Pons (tissue), 1 donor: ENCODE measurements around the gene COG3.

Source experiments
- DNase-seq: peaks from one replicate; pipeline ENCODE4 v3.0.0-alpha.2; 2016; ENCODE audit warnings: low spot score

COG3 gene

GRCh38 chr13:45545686-45546409 is 81.1 kb downstream of the COG3 start:
- no peak for DNase-seq

- no peak for DNase-seq
Observed at GRCh38 chr13:45546410-45546765, 81.6 kb downstream of the COG3 start.

DNA sequence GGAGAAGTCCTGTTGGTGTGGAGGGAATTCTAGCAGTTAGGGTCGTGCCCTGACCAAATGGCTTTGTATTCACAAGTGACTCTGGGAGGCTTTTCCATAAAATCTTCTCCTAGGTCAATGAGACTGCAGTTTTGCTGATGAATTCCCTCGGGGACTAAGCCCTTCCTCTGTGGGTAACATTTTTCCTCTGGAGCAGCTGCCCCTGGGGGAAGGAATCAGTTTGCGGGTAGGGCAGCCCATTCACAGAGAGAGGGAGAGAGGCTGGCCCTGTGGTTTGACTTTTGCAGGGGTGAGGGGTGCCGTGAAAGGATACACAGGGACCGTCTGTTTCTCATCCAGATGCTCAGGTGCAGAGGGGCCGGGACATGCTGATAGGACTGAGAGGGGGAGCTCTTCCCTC is 83.5 kb downstream of the COG3 start:
- DNase-seq, result no peak

DNA sequence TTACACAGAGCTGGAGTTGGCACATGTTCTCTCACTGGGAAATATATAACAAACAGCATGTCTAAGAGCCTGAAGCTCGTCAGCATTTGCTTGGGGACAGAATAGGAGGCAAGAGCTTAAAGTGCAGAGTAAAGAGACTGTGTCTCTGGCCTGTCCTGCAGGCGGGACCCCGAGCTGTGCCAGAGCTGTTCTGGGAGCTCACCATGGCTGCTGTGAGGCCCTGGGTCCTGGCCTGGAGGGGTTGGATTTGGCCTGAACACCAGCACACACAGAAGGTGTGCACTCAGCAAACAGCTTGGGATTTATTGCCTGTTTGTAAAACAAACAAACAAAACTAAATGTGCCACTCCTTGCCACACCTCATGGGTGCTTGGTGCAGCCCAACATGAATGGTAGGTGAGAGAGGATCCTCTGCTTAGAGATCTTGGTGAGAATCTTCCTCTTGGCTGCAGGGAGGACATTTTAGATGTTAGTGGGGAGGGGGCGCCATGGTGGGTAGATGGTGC is 89.9 kb downstream of the COG3 start:
- no peak for DNase-seq

GRCh38 chr13:45564133-45564776 is 99.5 kb downstream of the COG3 start:
- peak; percentile 2 for DNase-seq

DNA sequence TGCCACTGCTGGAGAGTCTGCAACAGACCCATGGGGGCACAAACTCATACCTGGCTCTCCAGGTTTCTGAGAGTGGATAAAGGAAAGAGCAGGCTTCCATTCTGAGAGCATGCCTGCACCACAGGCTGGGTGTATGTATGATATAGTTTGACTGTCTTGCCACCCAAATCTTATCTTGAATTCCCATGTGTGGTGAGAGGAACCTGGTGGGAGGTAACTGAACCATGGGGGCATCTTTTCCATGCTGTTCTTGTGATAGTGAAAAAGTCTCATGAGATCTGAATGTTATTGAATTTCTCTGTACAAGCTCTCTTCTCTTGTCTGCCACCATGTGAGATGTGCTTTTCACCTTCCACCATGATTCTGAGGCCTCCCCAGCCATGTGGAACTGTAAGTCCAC is 100.6 kb downstream of the COG3 start:
- no peak for DNase-seq

- DNase-seq, result no peak
Observed at GRCh38 chr13:45575146-45575829, 110.5 kb downstream of the COG3 start.

DNA sequence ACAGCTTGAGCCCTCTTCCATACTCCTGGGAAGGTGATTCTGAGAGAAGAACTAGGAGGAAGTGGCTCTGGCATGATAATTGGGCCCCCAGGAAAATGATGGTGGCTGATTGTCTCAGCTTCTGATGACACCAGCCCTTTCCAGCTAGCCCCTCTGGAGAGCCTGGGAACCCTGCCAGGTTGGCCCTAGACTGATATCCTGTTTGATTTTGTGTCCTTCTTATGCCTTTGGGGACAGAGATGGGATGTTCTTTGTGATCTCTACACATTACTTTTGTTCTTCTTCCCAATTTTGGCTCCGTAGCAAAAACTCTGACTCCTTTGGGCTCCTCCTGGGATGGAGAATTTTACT is 111.1 kb downstream of the COG3 start:
- no peak for DNase-seq

DNA sequence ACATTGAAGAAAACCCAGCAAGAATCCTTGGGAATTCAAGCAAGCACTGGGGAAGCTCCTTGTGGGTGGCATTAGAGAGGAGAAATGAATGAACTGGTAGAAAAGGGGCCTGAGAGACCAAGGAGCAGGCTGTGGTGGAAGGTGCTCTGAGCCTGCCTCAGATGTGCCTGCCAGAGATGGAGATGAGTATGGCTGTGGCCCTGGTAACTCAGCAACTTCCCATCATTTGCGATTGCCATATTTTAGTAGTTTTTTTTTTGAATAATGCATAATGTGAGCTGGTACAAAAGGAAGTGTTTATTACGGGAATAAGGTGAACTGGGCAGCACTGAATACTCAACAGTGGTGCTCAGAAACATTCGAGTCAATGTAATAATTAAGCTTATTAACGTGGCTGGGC is 111.7 kb downstream of the COG3 start:
- DNase-seq, result no peak

GRCh38 chr13:45582408-45583076 is 117.8 kb downstream of the COG3 start:
- DNase-seq, result no peak

DNA sequence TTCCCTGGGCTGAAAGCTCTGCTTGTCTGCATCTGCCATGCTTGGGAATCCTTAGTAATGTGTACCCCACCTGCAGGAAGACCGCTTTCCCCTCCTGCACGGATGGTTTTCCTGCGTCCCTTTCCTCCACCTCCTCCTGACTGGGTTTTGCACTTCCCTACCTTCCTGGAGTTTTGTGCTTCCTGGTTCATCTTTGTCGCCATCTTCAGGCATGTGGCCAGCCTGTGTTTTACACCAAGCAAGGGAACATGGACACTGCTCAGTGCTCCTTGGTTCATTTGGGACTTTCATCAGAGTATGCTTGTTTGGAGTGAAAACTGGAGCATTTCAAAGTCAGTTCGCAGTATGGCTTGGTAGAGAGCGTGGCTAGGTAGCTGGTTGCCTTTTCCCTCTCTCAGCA is 120.1 kb downstream of the COG3 start:
- no peak for DNase-seq
